Cerebellar nuclear complex (tissue), 1 donor: Measurements from ENCODE around the gene KRT75.

Source experiments
- DNase-seq, 2 experiments: peaks; one replicate each; lab custom pipeline; 2025; lab: John Stamatoyannopoulos, UW

KRT75 gene

GRCh38 chr12:52439845-52440244 lies 5.7 kb upstream of the KRT75 start:
- DNase-seq = no peak

GRCh38 chr12:52439420-52439819 lies 5.2 kb upstream of the KRT75 start:
- DNase-seq = no peak

GRCh38 chr12:52438305-52439301 lies 4.4 kb upstream of the KRT75 start:
- no peak for DNase-seq

GRCh38 chr12:52437508-52437907 lies 3.3 kb upstream of the KRT75 start:
- DNase-seq = no peak

- no peak for DNase-seq
These were observed 2.8 kb upstream of the KRT75 start for GRCh38 chr12:52436828-52437474.

GRCh38 chr12:52436000-52436827 lies 2.0 kb upstream of the KRT75 start:
- DNase-seq = no peak

GRCh38 chr12:52435659-52435999 lies 1.5 kb upstream of the KRT75 start:
- no peak for DNase-seq

GRCh38 chr12:52434760-52435530 lies 774 bp upstream of the KRT75 start:
- no peak for DNase-seq

GRCh38 chr12:52433501-52434080 lies 580 bp downstream of the KRT75 start:
- no peak for DNase-seq

GRCh38 chr12:52432559-52433207 lies 1.5 kb downstream of the KRT75 start:
- DNase-seq = no peak

GRCh38 chr12:52428121-52428520 lies 6.0 kb downstream of the KRT75 start:
- no peak for DNase-seq

- DNase-seq = no peak
These were observed 7.1 kb downstream of the KRT75 start for GRCh38 chr12:52427083-52427482.

- DNase-seq = no peak
These were observed 8.1 kb downstream of the KRT75 start for GRCh38 chr12:52426034-52426433.

GRCh38 chr12:52425466-52425865 lies 8.7 kb downstream of the KRT75 start:
- no peak for DNase-seq

GRCh38 chr12:52423661-52424500 lies 10.3 kb downstream of the KRT75 start:
- no peak for DNase-seq

- DNase-seq = no peak
These were observed 11.1 kb downstream of the KRT75 start for GRCh38 chr12:52423035-52423434.

GRCh38 chr12:52419656-52420055 lies 14.5 kb downstream of the KRT75 start:
- DNase-seq = no peak

GRCh38 chr12:52418576-52419110 lies 15.5 kb downstream of the KRT75 start:
- no peak for DNase-seq

GRCh38 chr12:52417740-52418139 lies 16.4 kb downstream of the KRT75 start:
- no peak for DNase-seq

- DNase-seq = no peak
These were observed 17.4 kb downstream of the KRT75 start for GRCh38 chr12:52416795-52417194.
